ENCODE measurements around the gene SIAE.

SIAE gene

DNA sequence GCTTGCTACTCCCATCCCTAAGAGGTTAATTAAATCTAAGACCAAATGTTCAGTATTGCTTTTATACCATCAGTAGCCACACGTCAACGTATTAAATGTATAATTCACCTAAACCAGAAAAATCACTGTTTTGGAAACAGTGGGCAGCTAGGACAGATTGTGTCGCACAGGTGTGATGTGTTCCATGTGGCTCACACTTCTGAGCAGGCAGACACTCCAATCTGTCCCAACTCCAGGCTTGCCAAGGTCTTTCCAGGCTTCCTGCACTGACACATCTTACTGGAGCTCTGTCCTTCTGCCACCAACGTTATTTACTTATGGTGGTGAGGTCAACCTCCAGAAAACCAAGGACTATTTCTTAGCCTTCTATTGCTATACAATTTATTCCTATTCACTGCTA, 11.4 kb downstream of the SIAE start:
- DNase-seq = no peak

DNA sequence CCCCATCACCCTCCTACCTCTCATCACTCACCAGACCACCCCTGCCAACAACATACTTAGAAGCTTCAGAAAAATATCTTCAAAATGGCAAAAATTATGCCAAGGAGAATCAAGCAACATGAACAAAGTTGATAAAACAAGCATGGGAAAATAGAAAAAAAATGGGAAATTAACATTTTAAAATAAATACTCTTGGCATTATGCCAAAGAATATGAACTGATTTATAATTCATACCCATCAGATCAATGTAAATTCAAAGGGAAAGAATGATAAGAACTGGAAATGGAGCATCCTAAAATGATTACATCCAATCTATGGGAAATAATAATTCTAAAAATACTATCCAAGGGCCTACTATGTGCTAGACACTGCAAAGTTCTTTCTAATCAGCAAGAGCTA, 12.0 kb downstream of the SIAE start:
- no peak for DNase-seq

DNA sequence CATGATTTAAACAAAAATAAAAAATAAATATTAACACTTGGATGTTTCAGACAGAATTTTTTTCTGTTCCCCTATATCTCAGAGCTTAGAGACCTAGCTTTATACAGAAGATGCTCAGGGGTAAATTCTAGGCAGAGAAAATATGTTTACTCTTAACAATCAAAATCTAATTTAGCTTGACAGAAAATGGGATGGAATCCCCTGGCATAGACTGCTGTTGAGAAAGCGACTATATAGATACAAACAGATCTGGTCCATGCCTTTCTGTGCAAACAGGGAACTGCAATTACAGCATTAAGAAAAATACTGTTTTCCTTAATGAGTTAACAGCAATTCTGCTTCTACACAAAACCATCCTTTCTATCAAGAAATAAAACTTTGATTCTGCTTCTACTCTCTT, 14.6 kb downstream of the SIAE start:
- no peak for DNase-seq

GRCh38 chr11:124658501-124658900, 15.0 kb downstream of the SIAE start:
- DNase-seq = no peak

DNA sequence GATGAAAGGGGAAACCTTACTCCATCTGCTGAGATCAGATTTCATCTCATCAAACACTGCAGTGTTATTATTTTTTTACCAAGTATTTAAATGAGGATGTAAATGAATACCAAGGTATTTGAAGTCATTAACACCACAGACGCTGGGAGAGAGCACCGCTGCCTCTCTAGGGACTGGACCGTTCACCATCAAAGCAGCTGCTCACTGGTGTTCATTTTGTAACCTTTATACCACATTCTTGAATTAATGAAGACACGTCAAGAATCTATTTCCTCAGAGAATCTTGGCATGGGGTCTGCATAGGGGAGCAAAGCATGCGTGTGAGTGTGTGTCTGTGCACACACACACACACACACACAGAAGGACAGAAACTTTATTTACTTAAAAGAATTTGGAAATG, 15.6 kb downstream of the SIAE start:
- DNase-seq = no peak

DNA sequence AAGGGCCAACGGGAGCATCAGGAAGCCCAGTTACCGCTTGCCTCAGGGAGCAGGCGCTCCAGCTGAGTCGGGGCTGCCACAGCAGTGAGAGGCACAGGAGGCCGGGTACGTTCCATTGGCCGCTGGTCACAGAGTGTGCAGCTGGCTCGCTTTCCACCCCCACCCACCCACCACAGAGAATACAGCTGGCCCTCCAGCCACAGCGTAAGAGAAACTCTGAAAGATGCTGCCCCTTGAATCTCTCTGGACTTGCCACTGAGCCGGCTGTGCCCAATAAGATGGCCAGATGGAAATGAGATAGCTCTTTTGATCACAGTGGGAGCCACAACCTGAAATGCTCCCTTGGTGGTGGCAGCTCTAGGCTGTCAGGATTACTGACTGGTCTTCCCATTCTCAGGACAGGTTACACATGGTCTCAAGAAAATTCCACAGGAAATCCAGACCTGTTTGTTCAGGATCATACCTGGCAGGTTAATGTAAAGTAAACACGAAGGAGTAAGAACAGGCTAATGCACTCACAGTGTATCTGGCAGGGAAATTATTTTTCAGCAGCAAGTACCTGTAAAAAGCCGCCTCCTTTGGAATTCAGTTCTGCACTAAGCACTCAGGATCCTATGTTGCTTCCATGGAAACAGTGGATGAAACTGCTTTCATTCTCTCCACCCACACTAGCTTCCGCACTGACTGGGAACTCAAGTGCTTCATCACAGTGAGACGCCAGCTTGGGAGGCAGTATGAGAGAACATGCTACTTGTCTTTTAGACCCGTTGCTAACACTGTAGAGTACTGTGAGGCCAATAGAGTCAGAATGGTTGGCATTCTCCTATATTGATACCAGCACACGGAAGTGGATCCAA, 16.5 kb downstream of the SIAE start:
- no peak for DNase-seq

DNA sequence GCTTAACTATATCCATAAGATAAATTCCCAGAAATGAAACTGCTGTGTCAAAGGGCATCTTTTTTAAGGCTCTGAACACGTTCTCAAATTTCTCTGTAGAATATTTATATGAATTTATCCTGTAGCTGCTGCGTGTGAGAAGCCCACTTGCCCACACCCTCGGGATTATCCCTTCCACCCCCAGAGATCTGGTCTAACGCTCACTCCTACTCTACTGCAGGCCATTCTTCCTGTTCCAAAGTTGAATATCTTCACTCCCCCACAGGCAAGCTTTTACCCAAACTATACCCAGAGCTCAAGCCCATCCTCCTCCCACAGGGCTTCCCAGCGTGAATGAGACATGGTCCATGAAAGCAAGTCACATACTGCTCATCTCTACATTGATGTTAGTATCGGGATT, 24.9 kb downstream of the SIAE start:
- DNase-seq = no peak

DNA sequence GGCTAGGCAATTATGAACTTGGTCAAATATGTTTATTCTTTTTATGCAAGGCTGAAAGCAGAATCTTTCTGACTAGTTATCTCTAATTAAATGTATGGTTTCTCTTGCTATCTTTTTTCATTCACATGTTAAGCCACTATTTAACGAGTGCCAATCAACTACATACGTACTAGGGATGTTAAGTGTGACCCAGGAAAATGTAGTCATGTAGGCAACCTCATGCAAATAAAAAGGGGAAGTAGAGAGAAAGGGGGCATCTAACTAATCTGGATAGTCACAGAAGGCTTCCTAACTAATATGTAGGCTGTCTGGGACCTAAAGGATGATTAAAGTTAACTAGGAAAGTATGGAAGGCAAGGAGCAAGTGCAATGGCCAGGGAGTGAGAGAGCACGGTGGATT, 27.4 kb downstream of the SIAE start:
- DNase-seq = no peak

- DNase-seq = peak; percentile 46
These were observed 28.9 kb downstream of the SIAE start for GRCh38 chr11:124644426-124645280.

DNA sequence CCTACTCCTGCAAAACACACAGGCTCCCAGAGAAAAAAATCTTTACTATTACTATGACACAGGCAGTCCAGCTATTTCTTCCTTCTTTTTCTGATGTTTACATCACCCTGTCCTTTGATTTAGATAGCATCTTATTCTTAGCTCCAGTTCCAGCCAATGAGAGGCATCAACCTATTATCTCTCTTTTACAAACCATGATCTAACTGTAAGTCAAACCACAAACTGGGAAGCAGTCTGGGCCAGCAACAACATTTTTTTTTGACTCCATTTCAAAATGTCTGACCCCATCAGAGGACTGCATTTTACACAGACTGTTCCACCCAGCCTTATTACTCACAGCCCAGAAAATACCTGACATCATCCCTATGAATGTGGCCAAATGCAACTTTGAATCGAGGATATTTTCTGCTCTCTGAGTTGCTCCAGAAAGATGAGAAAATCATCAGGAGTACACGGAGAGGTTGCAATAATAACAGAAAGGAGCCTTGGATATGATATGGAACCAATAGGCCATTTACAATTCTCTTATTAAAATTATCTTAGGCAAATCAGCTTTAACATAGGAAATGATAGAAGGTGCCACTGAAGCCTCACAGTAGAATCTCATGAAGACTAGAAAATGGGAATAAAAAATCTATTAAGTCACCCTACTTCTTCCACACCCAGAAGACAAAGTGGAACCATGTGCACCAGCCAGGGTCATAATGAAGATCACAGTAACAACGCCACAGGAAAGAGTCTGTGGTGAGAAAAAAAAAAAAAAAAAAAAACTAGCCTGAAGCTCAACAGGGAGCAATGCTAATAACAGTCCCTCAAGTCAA, 29.7 kb downstream of the SIAE start:
- DNase-seq = peak; percentile 49

DNA sequence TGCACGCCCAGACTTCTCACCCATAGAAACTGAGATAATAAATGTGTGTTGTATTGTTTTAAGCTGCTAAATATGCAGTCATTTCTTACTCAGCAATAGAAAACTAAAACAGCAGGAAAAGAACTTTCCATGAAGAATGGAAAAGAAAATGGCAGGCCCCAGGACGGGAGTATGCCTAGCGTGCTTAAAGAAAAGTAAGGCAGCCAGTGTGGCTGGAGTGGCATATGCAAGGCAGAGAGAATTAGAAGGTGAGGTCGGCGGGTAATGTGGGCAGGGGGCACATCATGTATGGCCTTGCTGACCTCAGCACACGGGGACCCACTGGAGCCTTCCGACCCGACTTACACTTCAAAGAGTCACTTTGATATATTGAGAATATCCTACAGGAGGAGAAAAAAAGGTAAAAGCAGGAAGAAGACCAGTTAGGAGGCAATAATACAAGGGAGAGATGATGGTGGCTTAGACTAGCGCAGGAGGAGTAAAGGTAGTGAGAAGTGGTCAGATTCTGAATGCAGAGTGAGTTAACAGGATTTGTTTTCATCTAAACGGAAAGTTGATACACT, 30.4 kb downstream of the SIAE start:
- DNase-seq = no peak

DNA sequence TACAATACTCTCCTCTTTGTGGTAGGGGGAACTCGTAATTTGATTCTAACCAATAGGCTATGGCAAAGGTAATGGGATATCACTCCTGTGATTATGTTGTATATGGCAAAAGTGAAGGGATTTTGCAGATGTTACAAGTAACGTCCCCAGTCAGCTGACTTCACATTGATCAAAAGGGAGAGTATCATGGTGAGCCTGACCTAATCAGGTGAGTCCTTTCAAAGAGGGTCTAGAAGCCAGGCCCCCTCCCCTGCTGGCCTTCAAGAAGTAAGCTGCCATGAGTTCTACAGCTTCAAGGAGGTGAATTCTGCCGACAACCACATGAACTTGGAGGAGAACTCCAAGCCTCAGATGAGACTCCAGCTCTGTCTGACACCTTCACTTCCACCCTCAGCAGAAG, 30.9 kb downstream of the SIAE start:
- DNase-seq = no peak

- no peak for DNase-seq
These were observed 32.9 kb downstream of the SIAE start for GRCh38 chr11:124640666-124641065.

- DNase-seq = no peak
These were observed 34.4 kb downstream of the SIAE start for GRCh38 chr11:124639186-124639585.

GRCh38 chr11:124638500-124638899, 35.0 kb downstream of the SIAE start:
- no peak for DNase-seq

DNA sequence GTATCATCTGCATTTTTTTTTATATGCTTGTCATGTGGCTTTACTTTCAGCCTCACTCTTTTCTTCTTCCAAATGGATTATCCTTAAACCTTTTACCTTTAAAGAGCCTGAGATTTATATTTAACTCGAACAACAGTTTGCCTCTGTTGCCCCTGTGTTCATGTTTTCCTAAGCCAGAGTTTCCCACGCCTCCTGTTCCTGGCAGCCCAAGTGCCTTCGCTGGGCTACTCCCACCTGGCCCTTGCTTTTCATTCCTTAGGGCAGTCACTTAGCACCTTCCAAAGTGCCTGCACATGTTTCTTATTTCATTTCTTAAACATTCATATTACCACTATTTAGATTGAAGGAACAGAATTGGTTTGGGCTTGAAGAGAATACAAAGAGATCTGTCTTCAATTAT, 37.6 kb downstream of the SIAE start:
- no peak for DNase-seq

GRCh38 chr11:124633355-124633754, 40.2 kb downstream of the SIAE start:
- DNase-seq = no peak

DNA sequence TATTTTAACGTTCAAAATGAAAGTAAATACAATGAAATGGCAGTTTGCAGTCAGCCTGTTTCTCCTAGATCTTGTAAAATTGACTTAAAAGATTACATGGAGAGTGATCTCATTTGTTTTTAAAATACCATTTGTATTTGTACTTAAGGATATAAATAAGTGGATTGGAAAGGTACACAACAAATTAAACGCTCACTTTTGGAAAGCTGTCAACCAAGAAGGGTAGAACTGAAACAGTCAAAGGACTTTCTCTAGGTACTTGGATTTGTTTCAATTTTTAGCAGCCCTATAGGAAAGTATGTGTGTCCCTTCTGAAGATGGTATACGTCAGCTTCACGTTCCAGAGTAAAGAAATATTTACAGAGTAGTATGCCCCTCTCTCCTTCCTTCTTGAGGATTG, 43.6 kb downstream of the SIAE start:
- DNase-seq = no peak

DNA sequence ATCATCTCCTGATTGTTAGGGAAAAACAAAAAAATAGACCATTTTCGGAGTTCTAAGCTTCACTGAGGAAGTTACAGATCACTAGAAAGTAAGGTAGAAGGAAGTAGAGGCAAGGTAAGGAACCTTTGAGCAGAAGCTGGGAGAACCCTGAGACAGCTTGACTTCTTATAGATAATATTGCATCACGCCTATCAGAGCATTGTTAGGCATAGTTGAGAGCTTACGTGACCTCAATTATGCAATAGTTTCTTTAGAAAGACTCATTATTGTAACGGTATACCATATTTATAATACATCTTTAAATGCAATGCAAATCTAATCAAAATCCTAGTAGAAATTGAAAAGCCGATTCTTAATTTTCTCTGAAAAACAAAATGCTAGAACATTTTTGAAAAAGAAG, 46.0 kb downstream of the SIAE start:
- DNase-seq = no peak

DNA sequence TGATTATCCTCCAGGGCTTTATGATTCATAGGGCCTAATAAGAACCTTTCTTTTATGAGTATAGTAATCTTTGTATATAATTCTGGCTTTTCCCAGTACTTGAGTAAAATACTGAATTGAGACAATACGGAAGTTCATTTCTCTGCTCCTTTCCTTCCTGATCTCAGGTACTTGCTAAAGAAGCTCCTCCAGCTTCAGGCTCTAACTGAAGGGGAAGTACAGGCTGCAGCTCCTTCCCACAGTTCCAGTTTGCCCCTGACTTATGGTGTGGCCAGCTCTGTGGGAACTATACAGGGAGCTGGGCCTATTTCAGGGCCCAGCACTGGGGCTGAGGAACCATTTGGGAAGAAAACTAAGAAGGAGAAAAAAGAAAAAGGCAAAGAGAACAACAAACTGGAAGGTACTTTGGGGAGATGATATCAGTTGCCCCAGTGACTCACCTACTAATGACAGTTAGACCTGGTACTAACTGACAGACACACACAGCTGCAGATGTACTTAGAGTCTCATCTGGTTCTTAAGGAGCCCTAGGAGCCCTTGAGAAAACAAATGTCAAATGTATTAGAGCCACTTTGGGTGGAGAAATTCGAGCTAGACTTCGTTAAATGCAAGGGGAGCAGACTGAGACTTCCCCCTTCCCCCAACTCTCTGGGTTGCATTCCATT, 47.9 kb downstream of the SIAE start:
- no peak for DNase-seq

DNA sequence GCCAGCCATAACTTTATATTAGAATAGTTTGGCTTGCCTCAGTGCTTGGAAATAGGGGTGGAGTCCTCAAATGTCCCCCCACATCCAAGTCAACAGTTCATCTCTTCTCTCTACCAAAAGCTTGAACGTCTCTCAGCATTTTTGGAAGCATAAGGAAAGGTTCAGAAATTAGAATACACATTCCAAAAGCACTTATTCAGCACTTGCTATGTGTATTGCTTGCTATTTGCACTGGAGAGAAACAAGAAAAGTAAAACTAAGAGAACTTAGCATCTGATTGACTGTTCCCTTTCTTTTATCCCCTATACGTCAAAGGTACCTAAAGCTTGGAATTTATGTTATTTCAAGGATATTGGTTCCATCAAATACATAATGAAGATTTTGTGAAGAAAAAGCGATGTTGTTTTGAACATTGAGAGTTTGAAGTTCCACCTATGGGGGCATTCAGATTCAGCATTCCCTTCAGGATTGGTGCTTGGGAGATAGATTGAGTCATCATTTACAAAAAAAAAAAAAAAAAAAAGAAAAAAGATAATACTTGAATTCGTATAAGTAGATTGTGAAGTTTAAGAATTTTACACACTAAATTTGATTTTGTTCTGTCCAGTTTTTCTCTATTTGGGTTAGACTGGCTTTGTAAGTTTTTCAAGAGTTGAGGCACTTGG, 49.5 kb downstream of the SIAE start:
- no peak for DNase-seq
